ENCODE results near the gene CR1. TPM values are rescaled to one million over a fixed set of nuclear protein-coding genes. Genes with fewer than 3 reads are reported as not detected.

CR1 gene
- total RNA-seq, 1 experiment from 2014 or later = 0.07 TPM

DNA sequence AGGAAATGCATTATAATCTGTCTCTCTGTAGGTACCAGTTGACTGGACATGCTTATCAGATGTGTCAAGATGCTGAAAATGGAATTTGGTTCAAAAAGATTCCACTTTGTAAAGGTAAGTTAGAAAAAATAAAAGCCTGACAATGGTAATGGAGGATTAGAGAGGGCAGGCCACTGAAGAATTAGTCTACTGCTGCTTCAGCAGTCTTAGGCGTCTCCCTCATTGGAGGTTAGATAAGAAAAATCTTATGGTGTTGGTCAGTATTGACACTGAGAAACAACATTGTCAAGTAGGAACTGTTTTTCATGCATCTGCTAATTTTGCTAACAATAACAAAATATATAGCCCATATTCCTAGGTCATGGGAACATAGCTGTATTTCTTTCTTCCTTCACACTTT is 21.7 kb upstream of the CR1 start:
- ChIA-PET RAD21 (ENCODE audit: low non-redundant PET in 1 of 2, low total read pairs in 2 of 2, uncharacterized antibody in 2 of 2, unreplicated experiment in 2 of 2) (no interaction called here), CTCF (interaction anchor here (1.0 kb wide), 1 partner anchor 69 kb away, joined by 3 read pairs; no protein-coding TSS in a partner anchor), POLR2A (no interaction called here)

More for the DNA sequence above, 21.7 kb upstream of the CR1 start:
- no TSS peak for BruUV-seq (replicated peaks)
- no peak for ATAC-seq
- Histone ChIP-seq H3K4me2 (ENCODE audit: low read length) (no peak overlapping the region), H3K9me3 (ENCODE audit: control insufficient read depth in 1 of 2, insufficient read depth in 1 of 2, low read depth in 1 of 2, low read length in 2 of 2) (no peaks in the 10 kb centered on the region), H3K27ac (ENCODE audit: low read depth, low read length) (no peak overlapping the region), H3K4me1 (ENCODE audit: control insufficient read depth in 1 of 2, insufficient read depth in 2 of 2, low read length in 2 of 2) (no peaks in the 10 kb centered on the region), H4K20me1 (ENCODE audit: insufficient read depth) (no peaks in the 10 kb centered on the region), H3K9ac (ENCODE audit: low read length) (no peak overlapping the region), H3K36me3 (ENCODE audit: control insufficient read depth in 1 of 2, insufficient read depth in 2 of 2, low read length in 2 of 2) (no peaks in the 10 kb centered on the region), H3K79me2 (ENCODE audit: insufficient read depth, low read length) (no peaks in the 10 kb centered on the region), H3K4me3 (replicated peaks in 1 of 2; ENCODE audit: low read depth in 1 of 2, low read length in 2 of 2) (no peak overlapping the region), H3K9me2 (ENCODE audit: insufficient read depth) (no peaks in the 10 kb centered on the region), H3K27me3 (ENCODE audit: insufficient read depth, low read length) (no peaks in the 10 kb centered on the region), H2AFZ (ENCODE audit: low read depth, low read length, poor library complexity, severe bottlenecking) (no peak overlapping the region)
- TF ChIP-seq EZH2phosphoT487 (IDR thresholded peaks at IDR 0.05; ENCODE audit: borderline replicate concordance) = no peak
- no peak for TF ChIP-seq ELF1 (IDR thresholded peaks at IDR 0.05; ENCODE audit: borderline replicate concordance, low read depth)
- TF ChIP-seq EGR1 (IDR thresholded peaks at IDR 0.05; ENCODE audit: low read depth) = no peak
- no peak for TF ChIP-seq SRF (IDR thresholded peaks at IDR 0.05; ENCODE audit: low read depth)
- TF ChIP-seq CBX3 (IDR thresholded peaks at IDR 0.05; ENCODE audit: low read depth) = no peak
- no peak for TF ChIP-seq EZH2 (IDR thresholded peaks at IDR 0.05)
- TF ChIP-seq, protein P1, sequence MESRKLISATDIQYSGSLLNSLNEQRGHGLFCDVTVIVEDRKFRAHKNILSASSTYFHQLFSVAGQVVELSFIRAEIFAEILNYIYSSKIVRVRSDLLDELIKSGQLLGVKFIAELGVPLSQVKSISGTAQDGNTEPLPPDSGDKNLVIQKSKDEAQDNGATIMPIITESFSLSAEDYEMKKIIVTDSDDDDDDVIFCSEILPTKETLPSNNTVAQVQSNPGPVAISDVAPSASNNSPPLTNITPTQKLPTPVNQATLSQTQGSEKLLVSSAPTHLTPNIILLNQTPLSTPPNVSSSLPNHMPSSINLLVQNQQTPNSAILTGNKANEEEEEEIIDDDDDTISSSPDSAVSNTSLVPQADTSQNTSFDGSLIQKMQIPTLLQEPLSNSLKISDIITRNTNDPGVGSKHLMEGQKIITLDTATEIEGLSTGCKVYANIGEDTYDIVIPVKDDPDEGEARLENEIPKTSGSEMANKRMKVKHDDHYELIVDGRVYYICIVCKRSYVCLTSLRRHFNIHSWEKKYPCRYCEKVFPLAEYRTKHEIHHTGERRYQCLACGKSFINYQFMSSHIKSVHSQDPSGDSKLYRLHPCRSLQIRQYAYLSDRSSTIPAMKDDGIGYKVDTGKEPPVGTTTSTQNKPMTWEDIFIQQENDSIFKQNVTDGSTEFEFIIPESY (IDR thresholded peaks at IDR 0.05; ENCODE audit: extremely low read depth, insufficient replicate concordance, low read length) = no peak
- TF ChIP-seq, protein P2, sequence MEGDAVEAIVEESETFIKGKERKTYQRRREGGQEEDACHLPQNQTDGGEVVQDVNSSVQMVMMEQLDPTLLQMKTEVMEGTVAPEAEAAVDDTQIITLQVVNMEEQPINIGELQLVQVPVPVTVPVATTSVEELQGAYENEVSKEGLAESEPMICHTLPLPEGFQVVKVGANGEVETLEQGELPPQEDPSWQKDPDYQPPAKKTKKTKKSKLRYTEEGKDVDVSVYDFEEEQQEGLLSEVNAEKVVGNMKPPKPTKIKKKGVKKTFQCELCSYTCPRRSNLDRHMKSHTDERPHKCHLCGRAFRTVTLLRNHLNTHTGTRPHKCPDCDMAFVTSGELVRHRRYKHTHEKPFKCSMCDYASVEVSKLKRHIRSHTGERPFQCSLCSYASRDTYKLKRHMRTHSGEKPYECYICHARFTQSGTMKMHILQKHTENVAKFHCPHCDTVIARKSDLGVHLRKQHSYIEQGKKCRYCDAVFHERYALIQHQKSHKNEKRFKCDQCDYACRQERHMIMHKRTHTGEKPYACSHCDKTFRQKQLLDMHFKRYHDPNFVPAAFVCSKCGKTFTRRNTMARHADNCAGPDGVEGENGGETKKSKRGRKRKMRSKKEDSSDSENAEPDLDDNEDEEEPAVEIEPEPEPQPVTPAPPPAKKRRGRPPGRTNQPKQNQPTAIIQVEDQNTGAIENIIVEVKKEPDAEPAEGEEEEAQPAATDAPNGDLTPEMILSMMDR (IDR thresholded peaks at IDR 0.05 in 2 of 3, conservative IDR thresholded peaks at IDR 0.05 in 1 of 3; ENCODE audit: borderline replicate concordance in 1 of 3, insufficient read depth in 1 of 3, low read depth in 2 of 3, low read length in 2 of 3) = no peak
- no peak for TF ChIP-seq ZFX (IDR thresholded peaks at IDR 0.05)
- intact Hi-C loops (cut with micrococcal nuclease) = no loop called here
- no peak for DNase-seq (ENCODE audit: low read depth, low spot score)

Data from HCT116 (cell line).